LNCAP (cell line): ENCODE data around the gene ABHD12.

Source experiments
- TF ChIP-seq, protein P1 (sequence below): fragments of 450-650 bp; IDR thresholded peaks from 2 replicates; pipeline ENCODE4 v1.5.1; 2017; ENCODE audit warnings: mild to moderate bottlenecking

The ABHD12 gene

DNA sequence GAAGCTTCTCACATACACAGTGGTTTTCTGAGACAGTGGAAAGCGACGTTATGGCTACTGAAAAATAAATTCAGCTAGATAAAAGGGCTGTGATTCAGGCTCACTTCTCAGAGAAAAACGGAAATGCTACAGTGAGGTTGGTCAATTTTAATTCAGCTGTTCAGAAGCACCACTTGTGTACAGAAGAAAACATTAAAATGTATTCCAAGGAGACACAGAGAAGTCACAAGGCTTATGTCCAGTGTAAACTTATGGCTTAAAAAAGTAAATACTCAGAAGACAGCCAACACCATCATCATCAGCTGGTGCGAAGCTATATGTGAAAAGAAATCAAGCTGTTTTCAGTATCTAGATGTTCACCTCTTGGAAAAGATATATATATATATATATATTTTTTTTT is 68.6 kb downstream of the ABHD12 start:
- TF ChIP-seq, protein P1, sequence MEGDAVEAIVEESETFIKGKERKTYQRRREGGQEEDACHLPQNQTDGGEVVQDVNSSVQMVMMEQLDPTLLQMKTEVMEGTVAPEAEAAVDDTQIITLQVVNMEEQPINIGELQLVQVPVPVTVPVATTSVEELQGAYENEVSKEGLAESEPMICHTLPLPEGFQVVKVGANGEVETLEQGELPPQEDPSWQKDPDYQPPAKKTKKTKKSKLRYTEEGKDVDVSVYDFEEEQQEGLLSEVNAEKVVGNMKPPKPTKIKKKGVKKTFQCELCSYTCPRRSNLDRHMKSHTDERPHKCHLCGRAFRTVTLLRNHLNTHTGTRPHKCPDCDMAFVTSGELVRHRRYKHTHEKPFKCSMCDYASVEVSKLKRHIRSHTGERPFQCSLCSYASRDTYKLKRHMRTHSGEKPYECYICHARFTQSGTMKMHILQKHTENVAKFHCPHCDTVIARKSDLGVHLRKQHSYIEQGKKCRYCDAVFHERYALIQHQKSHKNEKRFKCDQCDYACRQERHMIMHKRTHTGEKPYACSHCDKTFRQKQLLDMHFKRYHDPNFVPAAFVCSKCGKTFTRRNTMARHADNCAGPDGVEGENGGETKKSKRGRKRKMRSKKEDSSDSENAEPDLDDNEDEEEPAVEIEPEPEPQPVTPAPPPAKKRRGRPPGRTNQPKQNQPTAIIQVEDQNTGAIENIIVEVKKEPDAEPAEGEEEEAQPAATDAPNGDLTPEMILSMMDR = no peak

GRCh38 chr20:25321262-25321831 is 69.3 kb downstream of the ABHD12 start:
- TF ChIP-seq, protein P1 = no peak

- TF ChIP-seq, protein P1 = no peak
These were observed 70.4 kb downstream of the ABHD12 start for GRCh38 chr20:25320035-25320800.

GRCh38 chr20:25319241-25320034 is 71.2 kb downstream of the ABHD12 start:
- TF ChIP-seq, protein P1 = no peak

GRCh38 chr20:25318471-25319240 is 72.0 kb downstream of the ABHD12 start:
- TF ChIP-seq, protein P1 = no peak

GRCh38 chr20:25317351-25318075 is 73.1 kb downstream of the ABHD12 start:
- TF ChIP-seq, protein P1 = no peak
